HG03095 (cell line): ENCODE measurements around the gene ADIPOR2.
"Not testable (repeated sequence)": the region's sequence is repeated elsewhere in the genome, so short reads cannot be mapped to it uniquely, and the experiment has no call there.

Experiments used
- ATAC-seq: cut with Tn5 transposase; IDR thresholded peaks from one replicate; pipeline ENCODE4 v1.9.1; 2021; ENCODE audit warnings: moderate library complexity; ENCODE audit not compliant: unreplicated experiment

The ADIPOR2 gene

DNA sequence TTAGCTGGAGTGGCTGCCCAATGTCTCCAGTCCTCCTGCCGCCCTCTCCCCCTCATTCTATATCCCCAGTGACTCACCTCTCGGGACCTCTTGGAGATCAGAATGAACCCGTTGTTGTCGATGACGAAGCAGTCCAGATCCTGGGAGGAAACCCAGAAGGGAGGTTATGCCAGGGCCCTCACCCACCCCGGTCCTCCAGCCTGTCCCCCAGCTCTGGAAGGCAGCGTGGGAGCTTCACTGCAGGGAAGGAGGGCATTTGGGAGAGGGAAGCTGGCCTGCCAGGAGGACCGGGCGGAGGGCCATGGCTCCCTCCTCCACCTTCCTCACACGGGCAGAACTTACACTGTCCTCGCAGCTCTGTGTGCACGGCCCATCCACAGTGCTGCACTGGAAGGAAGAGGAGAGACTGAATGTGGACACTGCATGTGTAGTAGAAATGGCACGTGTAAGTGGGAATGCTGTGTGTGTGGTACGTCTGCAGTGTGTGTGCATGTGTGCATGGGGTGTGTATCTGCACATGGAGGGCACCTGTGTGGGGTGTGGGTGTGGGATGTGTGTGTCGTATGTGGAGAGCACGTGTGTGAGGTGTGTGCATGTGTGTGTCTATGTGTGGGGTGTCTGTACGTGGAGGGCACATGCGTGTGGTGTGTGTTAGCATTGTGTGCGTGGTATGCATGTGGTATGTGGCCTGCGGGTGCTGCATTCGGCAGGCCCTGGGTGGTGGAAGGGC lies 119.5 kb downstream of the ADIPOR2 start:
- ATAC-seq, result no peak

DNA sequence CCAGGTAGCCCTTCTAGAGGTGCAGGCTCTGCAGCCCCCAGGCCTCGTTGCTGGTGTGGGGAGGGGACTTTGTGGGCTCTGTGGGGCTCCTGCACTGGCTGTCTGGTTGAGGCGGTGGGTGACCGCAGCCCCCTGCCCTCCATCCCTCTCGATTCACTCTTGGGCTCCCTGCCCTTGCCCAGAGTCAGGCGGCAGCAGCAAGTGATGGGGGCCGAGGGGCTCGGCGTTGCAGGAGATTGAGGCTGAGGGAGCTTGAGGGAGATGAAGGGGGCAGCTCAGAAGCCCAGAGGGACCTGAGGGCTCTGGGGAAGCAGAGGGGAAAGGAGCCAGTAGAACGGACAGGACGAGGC lies 120.0 kb downstream of the ADIPOR2 start:
- ATAC-seq, result no peak

DNA sequence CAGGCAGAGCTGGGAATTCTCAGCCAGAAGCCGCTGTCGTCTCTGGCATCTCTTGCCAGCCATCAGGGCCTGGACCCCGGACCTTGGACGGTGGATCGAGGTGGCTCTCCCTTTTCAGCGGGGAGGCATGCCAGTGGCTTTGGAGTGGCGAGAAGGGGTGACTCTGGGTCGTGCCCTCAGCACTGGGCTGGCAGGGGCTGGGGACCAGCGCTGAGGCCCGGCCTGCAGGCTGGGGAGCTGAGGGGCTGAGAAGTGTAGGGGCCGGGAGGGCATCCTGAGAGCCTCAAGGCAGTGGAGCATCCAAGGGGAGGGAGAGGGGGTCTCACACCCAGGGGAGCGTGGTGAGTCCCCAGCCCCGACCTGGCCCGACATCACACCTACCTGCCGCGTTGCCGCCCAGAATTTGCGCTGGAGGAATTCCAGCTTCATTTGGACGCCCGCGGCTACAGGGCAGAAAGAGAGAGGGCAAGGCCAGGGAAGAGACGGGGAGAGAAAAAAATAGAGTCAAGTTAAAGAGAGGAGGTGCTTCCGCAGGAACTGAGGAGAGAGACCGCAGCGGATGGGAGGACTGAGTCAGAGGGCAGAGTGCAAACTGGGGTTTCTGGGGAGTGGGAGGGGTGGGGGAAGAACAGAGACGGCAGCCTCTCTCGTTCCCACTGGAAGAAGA lies 120.5 kb downstream of the ADIPOR2 start:
- ATAC-seq, result no peak

DNA sequence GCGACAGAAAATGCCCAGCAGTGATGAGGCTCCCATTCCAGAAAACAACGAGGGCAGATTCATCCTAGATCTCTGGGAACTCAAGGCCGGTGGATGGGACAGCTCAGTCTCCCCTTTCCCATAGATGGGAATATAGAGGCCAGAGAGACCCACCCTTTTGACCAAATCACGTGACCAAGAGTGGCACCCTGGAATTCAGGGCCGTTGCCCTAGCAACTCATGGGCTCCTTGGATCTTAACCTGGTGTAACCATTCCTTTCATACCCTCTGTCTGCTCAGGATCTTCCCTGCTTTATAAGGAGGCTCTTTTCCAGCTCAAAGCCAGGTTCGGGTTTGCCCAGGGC lies 121.0 kb downstream of the ADIPOR2 start:
- no peak for ATAC-seq

DNA sequence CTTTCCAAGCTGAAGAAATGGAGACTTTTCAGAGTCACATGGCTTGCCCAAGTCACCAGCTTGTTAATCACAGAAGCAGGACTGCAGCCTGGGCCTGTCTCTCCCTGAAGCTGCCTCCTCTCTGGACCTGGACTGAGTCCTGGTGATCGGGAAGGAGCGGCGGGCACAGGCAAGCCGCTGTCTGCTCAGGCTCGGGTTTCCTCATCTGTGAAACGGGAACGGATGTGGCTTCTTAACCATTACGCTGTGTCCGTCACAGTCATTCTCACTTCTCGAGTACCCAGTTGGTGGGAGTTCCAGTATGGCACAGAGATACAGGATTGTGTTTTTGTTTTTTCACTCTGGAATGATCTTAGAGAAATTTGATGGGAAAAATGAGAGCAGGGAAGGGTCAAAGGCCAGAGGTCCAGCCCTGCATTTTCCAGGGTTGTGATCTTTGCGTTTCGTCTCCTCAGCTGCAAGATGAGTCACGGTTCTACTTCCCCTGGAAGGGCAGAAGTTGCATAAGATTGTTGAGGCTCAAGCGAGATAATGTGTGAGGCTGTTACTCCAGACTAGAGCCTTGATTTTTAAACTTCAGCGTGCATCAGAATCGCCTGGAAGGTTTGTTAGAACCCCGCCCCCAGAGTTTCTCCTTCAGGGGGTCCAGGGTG lies 121.9 kb downstream of the ADIPOR2 start:
- no peak for ATAC-seq

DNA sequence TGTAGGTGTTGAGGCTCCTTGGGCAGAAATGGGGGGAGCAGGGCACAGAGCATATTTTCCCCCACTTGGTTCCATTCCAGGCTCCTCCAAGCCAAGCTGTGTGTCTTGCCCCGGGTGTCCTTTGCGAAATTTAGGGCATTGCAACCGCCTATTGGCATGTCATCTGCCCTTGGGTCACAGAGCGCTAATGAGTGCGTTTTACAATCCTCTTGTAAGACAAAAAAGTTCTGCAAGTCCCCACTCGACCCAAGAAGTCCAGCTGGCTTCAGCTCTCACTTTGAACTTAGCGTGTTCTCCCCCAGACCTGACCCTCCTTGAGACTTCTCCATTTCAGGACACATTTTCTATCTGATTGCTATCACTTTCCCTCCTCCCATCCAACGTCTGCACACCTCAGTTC lies 123.4 kb downstream of the ADIPOR2 start:
- no peak for ATAC-seq

DNA sequence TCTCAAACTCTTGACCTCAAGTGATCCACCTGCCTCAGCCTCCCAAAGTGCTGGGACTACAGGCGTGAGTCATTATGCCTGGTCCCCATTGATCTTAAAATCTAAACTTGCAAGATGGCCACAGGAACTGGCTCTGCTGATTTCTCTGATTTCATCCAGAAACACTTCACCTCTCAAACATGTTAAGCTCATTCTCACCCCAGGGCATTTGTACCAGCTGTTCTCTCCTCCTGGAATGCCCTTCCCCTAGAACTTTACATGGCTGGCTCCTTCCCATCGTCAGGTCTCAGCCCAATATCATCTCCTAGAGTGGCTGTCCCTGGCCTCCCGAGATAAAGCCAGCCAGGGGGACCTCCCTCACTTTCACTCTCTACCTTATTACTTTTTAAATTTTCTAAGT lies 124.2 kb downstream of the ADIPOR2 start:
- no peak for ATAC-seq

DNA sequence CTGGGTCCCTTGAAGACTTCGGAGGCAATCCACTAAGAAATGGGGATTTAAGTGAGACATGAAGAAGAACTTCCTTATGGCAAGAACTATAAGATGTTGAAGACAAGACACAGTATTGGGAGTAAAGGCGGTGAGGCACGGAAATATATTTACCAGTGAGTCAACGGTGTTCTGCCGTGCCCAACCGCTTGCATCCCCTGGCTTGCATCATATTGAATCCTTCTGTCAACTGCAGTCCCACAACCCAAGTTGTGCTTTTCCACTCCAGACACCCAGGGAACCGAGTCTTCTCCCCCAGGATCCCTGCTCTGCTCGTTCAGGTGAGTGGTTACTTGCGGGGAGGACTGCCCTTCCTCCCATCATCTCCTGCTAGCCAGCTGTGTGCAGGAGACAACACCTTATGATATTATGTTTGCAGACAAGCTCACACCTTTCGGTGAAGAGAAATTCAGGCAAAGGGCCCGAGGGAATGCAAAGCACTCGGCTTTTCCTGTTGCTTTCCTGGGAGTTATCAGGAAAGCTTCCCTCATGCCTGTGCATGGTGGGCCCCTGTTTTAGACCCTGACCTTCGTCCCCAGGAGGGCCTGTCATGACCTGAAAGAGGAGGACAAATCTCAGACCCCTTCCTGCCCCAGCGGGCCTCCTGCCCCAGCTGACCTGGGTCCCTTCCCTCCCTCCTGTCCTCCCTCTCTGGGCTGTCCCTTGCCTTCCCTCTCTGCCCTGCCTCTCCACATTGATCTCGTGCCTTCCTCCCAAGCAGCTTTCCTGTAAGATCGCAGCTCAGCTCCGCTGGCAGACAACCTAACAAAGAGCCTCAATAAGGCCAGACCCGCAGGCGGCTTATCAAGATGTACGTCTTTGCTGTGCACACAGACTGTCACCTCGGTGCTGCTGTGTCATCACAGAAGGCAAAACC lies 125.2 kb downstream of the ADIPOR2 start:
- ATAC-seq, result no peak

DNA sequence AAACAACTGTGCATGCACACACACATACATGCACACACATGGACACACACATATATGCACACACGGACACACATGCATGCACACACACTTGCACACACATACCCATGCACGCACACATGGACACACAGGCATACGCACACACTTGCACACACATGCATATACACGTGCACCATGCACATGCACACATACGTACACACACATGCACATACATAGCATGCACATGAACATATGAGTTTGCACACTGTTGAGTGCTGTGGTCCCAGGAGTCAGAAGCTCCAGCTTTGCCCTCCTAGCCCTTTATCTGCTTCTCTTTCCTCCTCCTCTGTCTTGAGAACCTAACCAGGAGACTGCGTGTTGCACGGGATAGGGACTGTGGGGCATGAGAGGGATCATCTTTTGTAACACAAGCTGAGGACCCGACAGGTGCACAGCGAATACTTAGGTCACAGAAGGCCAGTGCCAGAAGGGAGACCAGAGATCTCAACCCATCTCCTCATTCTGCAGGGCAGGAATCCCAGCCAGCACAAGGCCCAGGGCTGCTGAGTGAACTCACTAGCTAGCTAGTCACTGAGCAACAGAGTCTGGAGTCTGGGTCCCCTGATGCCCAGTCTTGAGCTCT lies 126.0 kb downstream of the ADIPOR2 start:
- no peak for ATAC-seq

DNA sequence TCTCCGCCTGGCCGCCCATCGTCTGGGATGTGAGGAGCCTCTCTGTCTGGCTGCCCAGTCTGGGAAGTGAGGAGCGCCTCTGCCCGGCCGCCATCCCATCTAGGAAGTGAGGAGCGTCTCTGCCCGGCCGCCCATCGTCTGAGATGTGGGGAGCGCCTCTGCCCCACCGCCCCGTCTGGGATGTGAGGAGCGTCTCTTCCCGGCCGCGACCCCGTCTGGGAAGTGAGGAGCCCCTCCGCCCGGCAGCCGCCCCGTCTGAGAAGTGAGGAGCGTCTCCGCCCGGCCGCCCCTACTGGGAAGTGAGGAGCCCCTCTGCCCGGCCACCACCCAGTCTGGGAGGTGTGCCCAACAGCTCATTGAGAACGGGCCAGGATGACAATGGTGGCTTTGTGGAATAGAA lies 127.1 kb downstream of the ADIPOR2 start:
- ATAC-seq, result not testable (repeated sequence)

DNA sequence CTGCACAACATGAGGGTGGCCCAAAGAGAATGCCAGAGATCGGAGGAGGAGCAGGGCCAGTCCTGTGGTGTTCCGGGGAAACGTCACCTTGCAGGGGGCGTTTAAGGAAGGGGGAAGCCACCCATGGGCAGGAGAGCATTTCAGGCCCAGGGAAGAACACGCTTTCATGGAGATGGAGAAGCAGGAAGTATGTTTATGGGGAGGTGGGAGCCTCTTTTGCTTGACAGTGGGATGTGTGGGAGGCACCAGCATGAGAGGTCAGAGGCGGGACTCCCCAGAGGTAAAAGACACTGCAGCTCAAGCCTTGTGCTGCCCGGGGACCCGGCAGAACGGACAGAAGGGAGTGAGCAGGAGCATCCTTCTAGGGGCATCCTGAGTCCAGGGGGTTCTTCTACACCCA lies 128.2 kb downstream of the ADIPOR2 start:
- no peak for ATAC-seq

DNA sequence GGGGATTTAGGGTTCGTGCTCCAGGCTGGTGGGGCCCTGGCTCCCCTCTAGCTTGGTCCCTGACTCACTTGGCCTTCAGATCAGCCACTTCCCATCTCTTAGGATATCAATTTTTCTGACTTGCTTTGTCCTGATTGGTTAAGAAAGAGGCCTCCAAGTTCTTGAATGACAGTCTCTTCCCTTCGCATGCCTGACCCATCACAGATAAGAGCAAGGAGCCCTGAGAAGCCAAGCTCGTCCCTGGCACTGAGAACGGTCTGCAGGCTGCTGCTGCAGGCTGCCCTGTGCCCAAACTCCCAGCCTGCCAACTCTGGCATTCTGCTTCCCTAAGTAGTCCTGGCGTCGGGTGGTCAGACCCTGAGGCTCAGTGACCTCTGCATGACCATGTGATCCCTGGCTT lies 128.7 kb downstream of the ADIPOR2 start:
- no peak for ATAC-seq

DNA sequence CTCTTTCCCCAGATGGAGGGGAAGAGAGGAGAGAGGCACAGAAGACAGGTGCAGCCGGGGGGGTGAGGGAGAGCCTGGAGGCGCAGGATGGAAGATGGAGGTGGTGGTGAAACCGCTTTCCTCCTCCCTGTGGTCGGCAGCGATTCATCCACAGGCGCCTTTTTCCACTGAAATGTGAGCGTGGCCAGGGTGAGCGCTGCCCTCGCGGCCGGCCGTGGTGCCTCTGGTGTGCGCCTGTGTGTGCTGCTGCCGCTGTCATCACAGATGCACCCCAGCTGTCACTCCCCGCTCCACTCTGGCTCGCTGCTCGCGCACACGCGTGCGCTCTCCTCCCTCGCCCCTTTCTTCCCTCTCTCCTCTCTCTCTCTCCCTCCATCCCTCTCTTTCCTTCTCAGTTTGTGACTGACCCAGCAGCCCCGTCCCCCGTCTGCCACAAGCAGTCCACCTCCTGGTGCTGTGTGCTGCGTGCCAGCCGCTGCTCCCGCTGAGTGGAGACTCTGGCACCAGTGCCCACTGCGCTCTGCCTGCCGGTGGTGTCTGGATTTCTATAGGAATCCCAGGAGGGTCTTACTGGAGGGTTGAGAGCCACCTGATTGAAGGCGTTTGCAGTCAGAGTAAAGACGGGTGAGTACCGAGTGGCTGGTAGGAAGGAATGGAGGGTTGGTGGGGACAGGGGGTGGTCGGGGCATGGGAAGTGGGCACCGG lies 129.5 kb downstream of the ADIPOR2 start, which contains the start of gene LRTM2:
Gene LRTM2 (plus strand): TSS at position 375 of the 705 bp plus-strand sequence. CDS start 7,584 bp downstream, outside the sequence.
- ATAC-seq, result no peak

DNA sequence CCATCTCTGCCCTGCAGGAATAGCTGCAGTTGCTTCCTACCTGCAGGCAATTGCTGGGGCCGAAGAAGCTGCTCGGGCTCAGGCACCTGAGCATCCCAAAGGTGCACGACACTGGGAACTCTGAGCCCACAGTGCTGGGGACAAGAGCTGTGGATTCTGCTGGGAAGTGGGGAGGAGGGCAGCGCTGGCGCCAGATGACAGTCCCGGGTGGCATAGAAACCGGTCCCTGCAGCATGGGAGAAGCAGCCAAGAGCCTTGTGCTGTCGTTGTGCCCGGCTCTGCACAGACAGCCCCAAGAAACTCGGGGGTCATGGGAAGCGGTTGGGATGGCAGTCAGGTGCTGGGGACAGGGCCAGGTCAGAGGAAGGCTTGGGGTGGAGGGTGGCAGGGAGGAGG lies 130.0 kb downstream of the ADIPOR2 start:
- ATAC-seq, result no peak

DNA sequence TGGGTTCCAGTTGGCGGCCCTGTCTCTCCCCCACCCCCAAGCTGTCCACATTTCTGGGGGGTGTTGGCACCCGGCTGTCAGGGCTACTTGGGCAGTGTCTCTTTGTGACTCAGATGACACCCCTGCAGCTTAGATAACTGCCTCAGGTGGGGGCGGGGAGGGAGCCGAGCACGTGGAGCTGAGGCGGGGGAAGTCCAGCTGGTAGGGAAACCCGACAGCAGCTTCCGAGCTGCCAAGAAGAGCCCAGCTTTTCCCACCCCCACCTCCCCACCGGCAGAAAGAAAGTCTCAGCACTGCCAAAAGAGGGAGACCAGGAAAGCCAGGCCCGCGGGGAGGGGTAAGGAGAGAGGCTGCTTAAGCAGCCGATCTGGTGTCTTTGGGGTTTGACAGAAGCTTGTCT lies 130.9 kb downstream of the ADIPOR2 start:
- ATAC-seq, result no peak

DNA sequence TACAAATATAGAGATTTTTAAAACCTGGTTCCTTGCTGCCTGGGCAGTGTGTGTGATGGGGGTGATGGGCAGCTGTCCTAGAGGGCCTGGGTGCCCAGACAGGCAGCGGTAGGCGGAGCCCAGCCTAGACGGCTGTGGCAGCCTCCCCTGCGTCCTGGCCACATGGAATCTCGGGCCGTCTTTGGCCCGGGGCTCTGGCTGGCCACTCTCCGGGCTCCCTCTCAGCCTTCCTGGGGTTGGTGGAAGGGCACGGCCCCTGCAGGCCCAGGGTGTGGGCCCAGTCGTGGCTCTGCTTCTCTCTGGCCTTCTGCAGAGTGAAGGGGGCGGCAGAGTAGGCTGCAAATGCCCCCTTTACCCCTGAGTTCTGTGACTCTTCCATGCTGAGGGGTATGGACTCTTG lies 131.8 kb downstream of the ADIPOR2 start:
- no peak for ATAC-seq

DNA sequence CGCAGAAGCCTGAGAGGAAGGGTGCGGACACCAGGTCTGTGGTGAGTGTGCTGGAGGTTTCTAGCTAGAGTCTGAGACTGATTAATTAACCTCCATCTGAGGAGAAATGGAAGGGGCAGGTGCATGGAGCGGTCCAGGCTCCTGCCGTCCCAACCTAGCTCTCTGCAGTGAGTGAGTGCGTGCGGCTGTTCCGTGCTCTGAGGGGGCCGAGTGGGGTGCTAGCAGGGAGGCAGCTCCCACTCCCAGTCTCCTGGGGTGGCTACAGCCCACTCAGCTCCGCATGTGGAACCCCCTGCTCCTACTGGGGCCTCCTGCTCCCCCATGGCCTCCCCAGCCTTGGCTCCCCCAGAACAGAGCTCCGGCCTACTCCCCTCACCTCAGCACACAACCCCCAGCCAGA lies 132.4 kb downstream of the ADIPOR2 start:
- no peak for ATAC-seq

DNA sequence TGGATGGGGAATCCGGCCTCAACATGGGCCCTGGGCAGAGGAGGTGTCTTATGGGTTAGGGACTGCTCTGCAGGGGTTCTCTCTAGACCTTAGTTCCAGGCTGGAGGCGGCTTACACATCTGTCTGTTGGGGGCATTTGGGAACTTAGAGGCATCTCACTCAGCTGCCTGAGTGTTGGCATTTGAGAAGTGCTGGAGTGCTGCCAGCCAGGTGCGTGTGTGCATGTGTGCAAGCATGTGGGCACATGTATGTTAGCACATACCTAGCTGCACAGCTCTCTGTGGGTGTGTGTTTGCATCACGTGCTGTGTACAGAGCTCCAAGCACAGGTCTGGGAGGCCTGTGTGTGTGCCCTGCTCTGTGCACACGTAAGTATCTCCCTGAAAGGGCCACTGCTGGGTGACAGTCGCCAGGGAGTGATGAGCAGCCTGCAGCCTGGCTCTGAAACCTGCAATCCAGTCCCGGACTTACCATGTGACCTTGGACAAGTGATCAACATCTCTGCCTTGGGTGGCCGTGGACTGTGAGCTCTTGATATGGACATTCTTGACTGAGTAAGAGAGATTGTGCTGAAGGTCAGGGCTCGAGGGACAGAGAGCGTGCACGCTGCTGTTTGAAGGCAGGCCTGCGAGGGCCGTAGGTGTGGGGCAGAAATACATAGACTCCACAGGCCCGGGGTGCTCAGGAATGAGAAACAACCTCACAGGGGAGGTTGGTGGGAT lies 134.7 kb downstream of the ADIPOR2 start:
- ATAC-seq, result no peak

DNA sequence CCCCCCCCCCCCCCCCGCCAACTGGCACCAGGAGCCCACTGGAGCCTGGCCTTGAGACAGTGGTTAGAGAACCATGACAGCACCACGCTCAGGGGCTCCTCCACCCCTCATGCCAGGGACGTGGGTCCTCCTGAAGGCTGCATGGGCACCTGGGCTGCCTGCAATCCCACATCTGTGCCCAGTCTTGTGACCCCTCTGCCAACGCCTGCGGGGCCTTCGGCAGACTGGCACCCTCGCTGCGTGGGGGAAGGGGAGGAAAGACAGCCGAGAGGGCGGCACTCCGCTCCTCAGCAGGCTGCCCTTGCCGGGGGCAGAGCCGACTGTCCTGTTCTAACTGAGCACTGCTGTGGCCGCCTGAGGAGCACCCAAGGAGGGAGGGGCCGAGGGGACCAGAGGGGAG lies 135.5 kb downstream of the ADIPOR2 start:
- no peak for ATAC-seq
